GM18505 (cell line): ENCODE data around the gene DAZL.

ENCODE experiments used
- ATAC-seq: cut with Tn5 transposase; IDR thresholded peaks from one replicate; pipeline ENCODE4 v1.9.1; 2021; ENCODE audit not compliant: unreplicated experiment
- POLR2A ChIP-seq: IDR thresholded peaks from 4 replicates; pipeline ENCODE4 v1.6.1; 2011; ENCODE audit warnings: borderline replicate concordance; ENCODE audit not compliant: insufficient read depth, insufficient read length; ENCODE audit errors: extremely low read depth

The DAZL gene

DNA sequence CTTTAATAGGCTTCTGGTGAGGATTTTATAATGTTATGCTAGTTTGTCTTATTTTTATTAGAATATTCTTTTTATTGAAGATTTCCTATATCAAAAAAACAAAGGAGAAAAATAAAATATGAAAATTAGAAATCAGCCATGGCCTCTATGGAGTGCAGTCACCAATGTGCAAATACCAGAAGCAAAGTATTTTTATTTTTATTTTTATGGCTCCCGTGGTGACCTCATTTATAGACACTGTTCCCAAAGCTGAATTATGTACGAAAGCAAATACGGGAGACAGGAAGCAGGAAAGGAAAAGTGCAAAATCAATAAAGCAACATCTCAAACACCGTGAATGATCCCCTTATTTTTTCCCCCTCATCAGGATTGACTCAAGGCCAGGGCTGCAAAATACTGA is 35.1 kb downstream of the DAZL start:
- TF ChIP-seq POLR2A = no peak
- ATAC-seq = no peak

DNA sequence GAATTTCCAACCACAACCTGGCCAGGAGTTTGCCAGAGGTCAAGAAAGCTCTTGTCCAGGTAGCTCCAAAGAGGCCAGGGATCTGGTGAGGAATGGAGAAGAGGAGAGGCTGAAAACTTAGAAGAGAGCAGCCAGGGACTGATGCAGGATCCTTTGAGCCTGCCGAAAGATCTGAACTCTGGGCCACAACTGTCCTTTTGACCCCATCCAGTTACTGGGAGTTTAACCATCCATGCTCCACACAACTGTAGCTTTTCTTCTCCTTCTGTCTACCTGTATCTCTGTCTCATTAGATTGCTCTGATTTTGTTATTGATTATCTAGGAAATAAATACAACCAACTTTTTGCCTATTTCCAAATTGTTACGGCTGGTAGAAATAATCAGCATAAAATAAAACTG is 36.7 kb downstream of the DAZL start:
- ATAC-seq = no peak
- TF ChIP-seq POLR2A = no peak

DNA sequence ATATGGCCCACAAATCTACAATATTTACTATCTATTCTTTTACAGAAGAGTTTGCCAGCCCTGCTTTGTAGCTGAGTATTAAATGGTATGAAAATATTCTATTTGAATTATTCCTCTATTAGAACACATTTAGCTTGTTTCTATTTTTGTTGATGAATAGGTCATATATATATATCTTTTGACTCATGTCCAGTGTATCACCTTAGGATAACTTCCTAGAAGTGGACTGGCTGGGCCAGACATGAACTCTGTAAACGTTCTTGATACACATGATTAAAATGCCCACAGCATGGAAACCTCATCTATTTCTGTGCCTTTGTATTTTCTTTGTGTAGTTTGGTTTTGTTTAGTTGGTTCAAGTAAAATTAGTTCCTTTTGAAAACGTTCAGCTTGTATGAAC is 37.1 kb downstream of the DAZL start:
- ATAC-seq = no peak

DNA sequence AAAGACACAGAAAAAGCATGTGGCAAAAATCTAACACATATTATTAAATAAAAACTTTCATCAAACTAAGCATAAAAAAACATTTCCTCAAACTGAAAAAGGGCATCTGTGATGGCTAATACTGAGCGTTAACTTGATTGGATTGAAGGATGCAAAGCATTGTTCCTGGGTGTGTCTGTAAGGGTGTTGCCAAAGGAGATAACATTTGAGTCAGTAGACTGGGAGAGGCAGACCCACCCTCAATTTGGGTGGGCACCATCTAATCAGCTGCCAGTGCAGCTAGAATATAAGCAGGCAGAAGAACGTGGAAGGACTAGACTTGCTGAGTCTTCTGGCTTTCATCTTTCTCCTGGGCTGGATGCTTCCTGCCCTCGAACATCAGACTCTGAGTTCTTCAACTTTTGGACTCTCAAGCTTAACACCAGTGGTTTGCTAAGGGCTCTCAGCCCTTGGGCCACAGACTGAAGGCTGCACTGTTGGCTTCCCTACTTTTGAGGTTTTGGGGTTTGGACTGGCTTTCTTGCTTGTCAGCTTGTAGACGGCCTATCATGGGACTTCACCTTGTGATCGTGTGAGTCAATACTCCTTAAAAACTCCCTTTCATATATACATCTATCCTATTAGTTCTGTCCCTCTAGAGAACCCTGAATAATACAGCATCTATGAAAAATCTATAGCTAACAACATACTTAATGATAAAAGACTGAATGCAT is 45.4 kb downstream of the DAZL start:
- no peak for ATAC-seq
- no peak for TF ChIP-seq POLR2A

More for the DNA sequence above, 37.1 kb downstream of the DAZL start:
- no peak for TF ChIP-seq POLR2A

DNA sequence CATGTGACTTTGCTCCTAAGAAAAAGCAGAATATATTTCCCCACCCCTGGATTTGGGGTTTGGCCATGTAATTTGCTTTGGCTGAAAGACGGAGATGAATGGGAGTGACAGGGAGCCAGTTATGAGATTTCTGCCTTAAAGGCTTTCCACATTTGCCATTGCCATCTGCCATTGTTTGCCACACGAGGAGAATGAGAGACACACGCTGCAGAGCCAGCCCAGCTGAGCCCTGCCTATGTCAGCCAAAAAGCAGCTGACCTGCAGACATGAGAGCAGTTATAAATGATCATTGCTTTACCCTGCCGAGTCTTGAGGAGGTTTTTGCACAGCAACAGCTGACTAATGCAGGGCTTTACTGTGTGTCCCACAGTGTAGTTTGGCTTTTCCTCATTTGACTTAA is 51.1 kb downstream of the DAZL start:
- TF ChIP-seq POLR2A = no peak
- no peak for ATAC-seq

DNA sequence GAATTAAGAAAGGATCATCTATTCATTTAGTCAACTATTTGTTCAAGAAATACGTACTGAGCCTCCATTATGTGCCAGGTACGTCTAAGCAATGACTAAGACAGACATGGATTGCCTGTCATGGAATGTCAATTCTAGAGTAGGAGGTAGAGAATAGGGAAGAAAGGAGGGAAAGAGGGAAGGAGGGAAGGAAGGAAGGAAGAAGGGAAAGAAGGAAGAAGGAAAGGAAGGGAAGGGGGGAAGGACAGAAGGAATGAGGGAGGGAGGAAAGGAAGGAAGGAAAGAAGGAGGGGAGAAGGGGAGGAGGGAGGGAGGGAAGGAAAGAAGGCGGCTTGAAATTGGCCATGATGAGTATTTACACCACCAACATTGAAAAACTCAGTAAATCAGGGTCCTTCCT is 52.5 kb downstream of the DAZL start:
- no peak for ATAC-seq
- no peak for TF ChIP-seq POLR2A

DNA sequence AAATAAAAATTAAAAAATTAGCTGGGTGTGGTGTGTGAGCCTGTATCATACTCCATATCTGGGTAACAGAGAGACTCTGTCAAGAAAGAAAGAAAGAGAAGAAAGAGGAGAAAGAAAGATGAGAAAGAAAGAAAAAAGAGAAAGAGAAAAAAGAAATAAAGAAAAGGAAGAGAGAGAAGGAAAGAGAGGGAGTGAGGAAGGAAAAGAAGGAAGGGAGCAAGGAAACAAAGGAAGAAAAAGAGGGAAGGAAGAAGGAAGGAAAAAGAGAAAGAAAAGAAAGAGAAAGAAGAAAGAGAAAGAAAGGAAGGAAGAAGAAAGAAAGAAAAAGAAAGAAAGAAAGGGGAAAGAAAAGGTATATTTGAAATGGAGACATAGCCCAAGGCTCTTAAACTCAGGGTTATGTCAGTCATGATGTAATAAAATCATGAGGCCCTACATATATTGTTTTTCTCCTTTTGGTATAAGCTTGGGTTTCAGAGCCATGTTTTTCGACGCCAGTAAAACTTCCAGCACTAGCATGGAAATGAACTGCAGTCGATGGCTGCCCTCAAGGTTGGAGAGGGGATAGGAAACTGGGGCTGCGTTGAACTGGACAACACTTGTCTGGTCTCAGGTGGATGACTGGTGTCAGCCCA is 53.8 kb downstream of the DAZL start:
- no peak for TF ChIP-seq POLR2A
- no peak for ATAC-seq

DNA sequence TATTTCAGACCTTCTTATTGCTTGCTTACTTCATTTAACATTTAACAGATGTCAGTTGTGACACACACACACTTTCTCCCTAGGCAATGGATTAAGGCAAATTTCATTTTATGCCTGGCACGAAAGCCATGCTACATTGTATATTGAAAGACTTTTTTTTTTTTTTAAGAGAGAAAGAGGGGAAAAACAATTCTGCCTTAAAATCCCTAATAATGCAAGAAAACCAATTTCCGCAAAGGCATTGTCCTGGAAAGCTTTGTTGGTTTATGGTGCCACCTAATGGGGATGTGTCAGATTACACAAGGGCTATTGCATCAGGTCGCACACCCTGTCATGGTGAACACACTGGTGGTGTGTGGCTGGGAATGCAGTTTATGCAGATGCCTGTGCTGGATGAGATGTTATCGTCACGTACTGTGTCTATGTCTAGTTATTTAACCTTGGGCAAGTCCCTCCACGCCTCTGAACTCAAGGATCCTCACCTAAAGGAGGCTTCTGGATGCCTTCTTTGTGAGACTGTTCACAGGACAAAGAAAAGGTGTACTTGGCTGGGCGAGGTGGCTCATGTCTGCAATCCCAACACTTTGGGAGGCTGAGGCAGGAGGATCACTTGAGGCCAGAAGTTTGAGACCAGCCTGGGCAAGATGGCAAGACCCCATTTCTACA is 54.4 kb downstream of the DAZL start:
- TF ChIP-seq POLR2A = no peak
- peak; percentile 78 for ATAC-seq

DNA sequence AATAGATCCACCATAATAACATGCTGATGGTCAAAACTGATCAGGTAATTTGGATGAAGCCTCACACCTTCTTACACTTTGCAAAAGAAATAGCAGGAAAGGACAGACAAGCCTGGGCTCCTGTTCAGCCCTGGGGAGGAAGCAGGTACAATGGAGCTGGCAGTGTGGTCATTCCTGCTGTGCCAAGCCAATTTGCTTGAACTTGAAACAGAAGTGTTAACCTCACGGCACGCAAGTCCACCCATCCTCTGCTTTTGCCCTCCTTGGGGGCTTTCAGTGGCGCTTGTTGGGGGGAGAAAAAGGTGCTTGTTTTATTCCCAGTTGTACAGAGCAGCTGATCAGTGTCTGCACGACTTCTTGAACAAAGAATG is 54.9 kb downstream of the DAZL start:
- ATAC-seq = no peak
- TF ChIP-seq POLR2A = no peak

DNA sequence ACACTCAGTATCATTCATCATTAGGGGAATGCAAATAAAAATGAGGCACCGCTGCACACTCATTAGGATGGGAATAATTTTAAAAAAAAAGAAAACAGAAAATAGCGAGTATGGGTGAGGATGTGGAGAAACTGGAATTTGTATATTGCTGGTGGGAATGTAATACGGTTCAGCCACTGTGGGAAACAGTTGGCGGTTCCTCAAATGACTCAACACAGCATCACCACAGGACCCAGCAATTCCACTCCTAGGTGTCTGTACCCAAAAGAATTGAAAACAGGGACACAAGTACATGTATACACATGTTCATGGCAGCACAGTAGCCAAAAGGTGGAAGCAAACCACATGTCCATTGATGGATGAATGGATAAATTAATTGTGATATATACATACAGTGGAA is 56.5 kb downstream of the DAZL start:
- ATAC-seq = no peak
- TF ChIP-seq POLR2A = no peak

DNA sequence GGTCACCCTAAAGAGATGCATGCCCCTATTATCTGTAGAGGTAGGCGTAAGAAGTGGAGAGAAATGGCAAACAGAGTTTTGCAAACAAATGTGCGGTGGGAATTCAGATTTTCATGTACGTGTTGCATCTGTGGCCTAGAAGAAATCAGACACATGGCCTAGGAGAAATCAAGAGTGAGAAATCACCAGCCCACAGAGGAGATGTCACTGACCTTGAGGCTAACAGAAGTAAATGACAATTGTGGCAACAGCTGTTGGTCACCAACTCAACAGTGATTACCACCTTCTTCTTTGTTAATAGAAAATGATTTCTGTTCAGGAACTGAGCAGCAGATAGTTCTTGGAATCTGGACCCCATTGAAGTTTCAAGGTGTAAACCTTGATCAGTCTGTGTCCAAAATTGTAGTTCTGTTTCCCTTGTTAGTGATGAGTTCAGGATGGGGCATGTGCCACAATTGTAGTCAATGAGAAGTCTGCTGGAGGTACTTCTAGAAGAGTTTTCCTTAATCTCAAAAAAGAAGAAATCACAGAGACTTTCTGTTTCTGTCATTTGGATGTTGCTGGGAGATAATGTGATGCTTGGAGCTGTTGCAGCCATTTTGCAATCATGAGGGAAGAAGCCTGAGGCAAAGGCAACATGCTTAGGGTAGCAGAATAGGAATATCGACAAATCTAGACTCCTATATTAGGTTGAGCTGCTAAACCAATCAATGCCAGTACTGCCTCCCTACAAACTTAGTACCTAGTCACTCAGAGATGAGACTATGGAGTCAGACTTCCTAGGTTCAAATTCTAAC is 57.5 kb downstream of the DAZL start:
- no peak for TF ChIP-seq POLR2A
- no peak for ATAC-seq

DNA sequence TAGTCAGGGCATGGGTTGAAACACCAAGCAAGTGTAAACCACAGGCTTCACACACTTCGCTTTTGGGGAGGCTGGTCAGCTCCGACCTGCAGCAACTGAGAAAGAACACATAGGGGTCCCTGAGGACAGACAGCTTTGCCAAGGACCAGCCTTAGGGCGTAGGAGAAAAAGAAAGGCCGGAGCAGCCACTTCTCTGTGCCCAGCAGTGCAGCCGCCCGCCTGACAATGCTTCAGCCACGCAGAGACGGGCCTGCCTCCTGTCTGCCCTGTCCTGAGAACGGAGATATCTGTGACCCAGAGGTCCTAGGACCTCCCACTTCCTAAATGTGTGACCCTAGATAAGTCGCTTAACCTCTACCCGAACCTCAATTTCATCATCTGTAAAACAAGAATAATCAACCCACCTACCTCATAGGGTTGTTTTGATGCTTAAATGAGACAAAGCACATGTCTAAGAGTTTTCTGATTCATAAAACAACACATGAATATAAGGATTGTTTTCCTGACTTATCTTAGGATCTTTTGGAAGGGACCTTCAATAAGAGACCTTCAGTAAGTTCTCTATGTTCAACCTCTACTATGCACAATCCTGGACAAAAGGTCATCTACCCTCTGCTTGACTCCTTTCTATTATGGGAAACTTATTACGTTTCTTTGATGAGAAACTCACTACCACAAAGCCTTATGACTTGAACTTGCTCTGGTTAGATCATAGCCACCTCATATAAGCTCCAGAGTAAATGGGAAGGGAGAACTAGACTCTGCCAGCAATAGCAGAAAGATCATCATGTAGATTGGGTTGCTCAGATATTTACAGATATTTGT is 58.8 kb downstream of the DAZL start:
- no peak for TF ChIP-seq POLR2A
- no peak for ATAC-seq
